KG1 (cell line): Measurements from ENCODE around the gene CHD8.

Experiments used
- DNase-seq: peaks from one replicate; lab custom pipeline; 2025; lab: John Stamatoyannopoulos, UW

Gene CHD8

DNA sequence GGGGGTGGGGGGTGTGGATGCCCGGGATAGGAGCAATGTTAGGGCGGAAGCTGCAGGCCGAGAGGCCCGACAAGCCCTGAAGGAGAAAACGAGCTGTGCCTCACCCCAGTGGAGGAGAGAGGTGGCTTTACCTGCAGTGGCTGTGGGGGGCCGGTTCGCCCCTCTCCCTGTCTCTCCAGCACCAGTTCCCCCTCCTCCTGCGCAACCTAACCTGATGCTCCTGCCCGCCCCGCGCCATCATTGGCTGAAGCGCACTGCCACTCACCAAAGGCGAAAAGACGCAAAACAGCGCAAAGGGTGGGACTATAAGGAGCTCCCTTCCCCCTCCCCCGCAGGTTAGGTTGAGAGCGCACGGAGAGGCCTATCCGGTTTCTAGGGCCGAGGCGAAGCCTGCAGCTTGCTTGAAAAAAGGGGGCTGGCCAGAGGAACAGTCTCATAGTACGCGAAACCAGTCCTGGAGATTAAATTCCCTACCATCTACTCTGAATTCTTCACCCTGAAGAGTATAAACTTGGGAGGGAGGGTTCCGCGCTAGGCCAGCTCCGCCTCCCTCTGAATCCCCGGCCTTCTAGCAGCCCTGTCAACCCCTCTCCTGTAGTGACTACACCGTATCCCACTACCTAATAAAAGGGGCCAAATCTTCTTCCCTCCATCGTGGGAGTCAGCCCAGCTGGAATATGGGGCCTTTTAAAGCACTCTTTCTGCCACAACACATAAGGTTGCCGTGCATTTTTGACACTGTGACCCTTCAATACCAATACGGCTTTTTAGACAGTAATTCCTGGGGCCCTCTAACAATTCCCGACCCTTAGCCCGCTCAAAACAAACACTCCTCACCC lies 18.6 kb downstream of the CHD8 start:
- DNase-seq, result peak; percentile 97

DNA sequence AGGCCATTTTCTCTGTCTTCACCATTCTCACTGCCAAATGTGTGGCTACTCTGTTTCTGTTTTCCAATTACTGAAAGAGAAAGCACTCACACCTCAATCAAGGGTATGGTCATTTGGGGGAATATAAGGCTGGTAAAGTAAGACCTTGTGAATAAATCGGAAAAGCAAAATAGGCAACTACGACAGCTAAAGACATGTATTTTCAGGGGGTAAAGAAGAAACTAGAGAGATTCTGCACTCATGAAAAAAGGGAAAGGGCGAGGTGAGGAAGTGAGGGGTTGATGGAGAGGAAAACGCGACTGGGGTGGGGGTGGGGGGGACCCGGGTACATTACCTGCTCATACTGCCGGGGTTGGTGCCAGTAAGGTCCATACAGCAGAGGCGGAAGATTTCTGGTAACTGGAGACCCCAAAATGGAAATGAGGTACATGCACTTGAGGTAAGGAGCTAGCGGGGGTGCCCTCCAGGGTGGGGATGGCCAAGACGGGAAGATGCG lies 19.3 kb downstream of the CHD8 start:
- no peak for DNase-seq

DNA sequence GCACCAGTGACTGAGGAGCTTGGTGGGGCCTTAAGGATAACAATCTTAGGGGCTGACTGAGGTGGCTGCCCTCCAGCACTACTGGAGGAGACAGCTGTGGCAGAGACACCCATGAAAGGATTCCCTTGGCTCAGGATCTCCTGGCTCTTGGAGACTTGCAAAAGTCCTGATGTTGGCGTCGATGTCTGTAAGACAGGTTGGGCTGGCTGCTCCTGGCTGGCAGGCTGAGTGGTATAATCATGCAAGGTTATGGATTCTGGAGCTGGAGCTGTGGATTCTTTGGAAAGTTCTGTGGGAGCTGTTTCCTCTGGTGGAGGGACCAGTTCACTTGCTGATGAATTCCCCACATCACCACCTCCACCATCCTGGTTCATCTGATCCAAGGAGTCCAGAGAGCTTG lies 24.8 kb downstream of the CHD8 start:
- no peak for DNase-seq

DNA sequence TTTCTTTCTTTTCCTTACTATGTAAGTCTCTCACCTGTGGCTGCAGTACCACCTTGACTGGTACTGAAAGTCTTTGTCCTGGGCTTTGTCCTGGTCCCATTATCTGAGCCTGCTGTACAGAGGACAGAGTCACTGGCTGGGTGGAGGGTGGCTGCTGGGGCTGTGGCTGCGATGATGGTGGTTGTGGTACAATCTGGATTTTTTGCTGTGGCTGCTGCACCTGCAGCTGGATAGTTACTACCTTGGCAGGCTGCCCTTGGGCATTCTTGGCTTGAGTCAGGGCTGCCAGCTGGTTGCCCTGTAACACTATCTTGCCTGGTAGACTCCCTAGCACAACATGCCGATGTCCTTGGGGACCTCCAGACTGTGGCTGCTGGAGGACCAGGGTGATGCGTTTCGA lies 27.0 kb downstream of the CHD8 start:
- DNase-seq, result no peak

DNA sequence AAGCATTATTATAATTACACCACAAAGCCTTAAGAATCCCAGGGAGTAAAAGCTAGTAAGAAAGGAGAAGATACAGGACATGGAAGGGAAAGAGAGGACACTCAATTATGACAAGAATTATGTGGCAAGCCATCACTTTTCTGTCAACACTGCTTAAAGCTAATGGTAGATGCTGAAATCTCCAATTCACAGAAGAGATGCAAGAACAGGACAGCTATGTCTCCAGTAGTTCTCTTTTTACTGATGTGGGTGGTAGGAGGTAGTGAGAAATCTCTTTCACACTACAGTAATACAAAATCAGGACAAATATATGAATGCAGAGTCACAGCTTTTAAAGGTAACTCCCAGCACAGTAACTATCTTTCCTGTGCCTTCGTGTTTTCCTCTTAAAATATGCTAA lies 29.2 kb downstream of the CHD8 start:
- no peak for DNase-seq

DNA sequence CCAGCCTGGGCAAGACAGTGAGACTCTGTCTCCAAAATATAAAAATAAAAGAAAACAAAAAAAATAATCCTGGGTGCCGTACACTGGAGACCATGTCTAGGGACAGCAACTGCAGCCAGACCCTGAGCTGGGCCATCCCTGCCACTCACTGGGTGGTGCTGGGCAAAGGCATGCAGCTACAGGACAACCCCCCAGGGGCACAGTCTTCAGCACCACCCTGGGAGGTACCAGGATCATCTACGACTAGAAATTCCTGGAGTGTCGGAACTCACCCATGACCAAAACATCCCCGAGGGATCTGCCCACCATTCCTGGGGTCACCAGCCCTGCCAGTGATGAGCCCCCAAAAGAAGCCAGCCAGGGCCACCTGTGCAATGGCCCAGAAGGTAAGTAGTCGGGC lies 36.4 kb downstream of the CHD8 start:
- no peak for DNase-seq

DNA sequence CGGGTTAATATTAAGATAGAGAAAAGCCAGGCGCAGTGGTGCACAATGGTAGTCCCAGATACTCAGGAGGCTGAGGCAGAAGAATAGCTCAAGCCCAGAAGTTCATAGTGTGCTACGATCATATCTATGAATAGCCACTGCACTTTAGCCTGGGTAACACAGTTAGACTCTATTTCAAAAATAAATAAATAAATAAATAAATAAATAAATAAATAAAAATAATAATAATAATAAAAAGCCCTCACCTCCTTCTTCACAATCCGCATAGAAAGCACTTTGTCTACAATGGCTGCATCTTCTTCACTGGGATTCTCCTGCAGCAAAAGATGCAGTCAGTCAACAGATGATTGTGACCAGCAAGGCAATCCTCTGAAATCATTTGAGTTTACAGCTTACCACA lies 40.6 kb downstream of the CHD8 start:
- DNase-seq, result no peak

DNA sequence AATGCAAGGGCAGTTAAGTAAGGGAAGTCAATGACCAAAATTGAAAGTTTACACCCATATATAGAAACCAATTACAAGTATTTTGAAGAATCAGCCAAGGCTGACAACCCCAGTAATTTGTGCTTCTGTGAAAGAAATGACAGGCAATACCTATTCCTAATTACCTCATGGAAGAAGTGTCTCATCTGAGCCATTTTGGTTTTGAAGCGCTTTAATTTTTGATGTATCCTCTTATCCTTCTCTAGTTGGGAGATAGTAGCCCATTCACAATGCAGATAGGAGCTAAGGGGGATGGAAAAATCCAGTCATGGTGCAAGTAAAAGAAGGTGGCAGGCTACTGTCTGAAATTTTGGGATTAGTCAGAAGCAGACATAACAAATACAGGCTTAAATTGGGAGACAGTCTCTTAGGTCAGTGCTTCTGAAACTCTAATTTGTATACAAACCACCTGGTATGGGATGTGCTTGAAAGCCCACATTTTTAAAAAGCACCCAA lies 41.7 kb downstream of the CHD8 start:
- DNase-seq, result no peak

DNA sequence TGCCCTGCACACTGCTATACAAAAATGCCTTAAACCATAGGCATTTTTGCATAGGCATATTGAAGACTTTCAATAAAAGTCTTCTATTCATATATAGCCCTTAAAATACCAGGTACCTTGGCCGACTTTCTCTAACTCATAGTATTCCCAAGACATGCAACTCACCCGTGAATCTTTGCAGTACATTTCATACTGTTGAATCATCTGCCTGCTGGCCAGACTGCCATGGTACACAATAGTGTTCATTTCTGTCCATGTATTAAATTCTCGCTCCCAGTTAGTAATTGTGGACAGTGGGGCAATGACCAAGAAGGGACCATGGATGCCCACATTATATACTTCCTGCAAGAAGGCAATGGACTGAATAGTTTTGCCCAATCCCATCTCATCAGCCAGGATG lies 47.8 kb downstream of the CHD8 start:
- DNase-seq, result no peak

DNA sequence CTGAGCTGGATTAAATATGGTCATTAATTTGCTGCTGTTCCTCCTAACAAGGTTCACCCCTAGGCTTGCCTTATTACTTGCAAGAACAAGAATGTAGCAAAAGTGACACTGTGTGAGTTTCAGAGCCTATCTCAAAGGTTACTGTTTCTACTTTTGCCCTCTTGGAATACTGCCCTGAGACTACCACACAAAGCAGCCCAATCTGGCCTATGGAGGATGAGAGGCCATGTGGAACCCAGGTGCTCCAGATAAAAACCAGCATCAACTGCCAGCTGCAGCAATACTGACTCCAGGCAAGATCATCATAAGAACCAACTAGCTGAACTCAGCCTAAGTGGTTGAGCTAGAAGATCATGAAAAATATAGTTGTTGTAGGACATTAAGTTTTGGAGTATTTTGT lies 49.7 kb downstream of the CHD8 start:
- DNase-seq, result no peak

DNA sequence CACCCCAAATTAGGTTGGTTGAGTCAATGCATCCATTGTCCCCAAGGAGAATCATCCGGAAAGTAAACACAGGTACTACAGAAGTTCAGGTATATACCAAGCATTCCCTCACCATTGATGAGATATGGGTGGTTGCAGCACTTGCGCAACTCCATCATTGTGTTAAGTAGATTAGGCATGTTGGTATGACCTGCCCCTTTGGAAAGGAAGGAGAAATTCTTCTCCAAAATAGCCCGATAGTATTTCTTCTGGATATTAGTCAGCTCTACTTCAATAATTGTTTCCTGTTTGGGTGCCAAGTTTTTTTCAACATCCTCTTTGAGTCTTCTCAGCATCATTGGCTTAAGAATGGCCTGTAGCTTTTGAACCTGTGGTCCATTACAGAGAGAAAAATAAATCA lies 50.8 kb downstream of the CHD8 start:
- DNase-seq, result no peak

DNA sequence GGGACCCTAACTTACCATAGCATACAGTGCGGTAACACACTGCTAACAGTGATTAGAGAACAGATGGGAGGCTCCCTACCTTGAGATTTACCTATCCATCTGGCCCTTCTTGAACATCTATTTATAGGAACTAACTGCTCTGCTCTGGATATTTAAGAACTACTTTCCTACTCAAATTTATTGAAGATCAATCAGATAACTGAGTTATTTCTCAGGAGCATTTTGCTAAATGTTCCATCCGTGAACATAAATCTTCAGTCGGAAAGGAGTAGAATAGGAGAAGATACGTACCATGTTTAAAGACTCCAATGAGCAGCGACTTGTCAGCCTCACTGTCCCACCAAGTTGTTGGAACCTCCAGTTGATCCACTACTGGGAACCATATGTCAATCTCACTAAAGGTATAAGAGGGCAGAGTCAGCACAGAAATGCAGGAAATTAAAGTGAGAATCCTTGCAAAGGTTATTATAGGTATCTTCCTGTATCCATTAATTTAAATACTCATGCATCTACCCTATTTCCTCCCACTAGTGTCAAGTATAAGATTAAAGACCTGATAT lies 56.5 kb downstream of the CHD8 start:
- no peak for DNase-seq

DNA sequence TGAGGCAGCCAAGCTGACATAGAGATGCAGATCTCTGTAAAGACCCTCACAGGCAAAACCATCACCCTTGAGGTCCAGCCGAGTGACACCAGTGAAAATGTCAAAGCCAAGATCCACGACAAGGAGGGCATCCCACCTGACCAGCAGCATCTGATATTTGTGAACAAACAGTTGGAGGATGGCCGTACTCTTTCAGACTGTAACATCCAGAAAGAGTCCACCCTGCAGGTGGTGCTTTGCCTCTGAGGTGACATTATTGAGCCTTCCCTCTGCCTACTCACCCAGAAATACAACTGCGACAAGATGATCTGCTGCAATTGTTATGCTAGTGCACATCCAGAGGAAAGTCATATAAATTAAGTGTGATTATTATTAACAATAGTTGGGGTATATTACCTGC lies 57.0 kb downstream of the CHD8 start:
- no peak for DNase-seq

DNA sequence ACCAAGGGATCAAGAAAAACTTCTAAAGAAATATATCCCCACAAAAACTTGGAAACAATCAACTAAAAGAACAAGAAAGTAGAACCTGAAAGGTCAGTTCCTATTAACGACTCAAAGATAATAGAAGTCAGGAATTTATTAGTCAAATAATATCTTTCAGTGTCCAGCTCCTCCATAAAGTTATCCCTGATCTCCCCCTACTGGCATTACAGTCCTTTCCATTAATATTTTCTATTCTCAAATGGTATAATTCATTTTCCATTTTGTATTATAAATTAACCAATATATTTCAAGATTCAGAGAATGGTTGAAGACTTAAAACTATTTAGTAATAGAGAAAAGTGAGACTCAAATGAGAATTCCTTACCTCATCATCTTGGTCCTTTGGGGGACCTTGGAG lies 60.5 kb downstream of the CHD8 start:
- DNase-seq, result no peak

DNA sequence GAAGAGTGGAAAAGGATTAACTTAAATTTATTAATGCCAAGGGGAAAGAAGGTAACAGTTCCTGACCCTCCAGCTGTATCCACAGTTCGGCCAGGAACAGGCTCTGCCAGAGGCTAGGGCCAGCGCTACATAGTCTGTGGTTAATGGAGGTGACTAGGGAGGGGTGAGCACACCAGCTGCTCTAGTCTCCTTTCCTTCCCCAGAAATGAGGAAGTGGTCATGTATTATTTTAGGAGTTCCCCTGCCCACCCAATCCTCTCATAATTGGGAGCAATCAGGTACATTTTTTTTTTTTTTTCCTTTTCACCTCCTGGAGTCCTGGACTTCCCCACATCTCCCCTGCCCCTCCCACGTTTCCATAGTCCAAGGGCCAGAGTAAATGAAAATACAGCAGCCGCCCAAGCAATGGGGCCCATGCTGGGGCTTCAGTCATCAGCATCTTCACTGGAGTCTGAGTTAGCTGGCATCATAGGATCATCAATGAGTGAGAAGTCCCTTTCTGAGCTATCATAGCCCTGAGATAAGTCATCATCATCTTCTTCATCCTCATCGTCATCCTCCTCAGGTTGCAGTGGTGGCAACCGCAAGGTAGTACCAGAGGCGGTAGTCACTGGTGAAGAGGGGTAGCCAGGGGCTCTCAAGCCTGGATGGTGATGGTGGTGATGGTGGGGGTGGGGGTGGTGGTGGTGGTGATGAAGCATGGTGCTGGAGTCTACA lies 70.6 kb downstream of the CHD8 start:
- peak; percentile 34 for DNase-seq

DNA sequence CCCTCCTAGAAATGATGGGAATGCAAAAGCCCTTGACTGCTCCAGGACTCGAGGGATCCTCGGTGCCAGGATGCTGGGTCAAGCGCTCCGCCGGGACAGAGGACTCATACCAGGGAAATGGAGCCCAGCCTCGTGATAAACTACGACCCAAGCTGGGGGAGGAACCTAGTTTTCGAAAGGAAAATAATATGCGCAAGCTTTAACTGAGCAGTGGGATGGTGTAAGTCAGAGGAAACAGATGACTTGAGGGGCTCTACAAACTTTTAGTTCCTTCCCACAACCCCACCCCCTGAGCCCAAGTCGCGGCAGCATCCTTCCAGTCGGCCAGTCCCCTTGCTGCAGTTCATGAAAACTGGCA lies 71.5 kb downstream of the CHD8 start:
- DNase-seq, result peak; percentile 81

DNA sequence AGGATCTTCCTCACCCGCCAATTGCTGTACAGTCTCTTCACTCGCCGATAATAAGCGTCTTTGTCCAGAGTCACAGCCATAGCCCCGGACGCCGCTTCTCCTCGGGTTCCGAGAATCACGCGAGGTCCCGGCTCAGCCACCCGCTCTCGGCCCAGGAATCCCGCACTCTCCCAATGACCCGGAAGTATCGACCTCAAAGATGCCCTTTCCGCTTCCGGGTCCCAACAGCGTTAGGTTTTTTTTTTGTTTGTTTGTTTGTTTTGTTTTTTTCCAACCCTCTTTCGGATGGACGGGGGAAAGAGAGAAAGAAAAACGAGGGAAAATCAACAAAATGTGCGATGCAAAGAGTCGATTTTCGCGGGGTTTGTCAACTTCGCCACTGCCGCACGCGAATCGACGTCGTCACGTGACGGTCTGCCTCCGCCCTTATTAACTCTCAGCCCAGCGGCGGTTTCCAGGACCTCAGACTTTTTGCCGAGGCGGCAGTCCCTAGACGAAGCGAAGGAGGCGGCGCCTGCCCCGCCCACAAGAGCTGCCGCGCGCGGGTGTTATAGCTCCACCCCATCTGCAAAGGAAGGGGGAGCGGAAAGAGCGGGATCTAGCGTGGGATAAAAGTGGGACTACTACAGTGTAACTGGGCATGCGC lies 72.0 kb downstream of the CHD8 start, which contains the start of gene SUPT16H:
SUPT16H (minus strand) TSS at position 172 of the 646 bp plus-strand sequence; CDS start at position 80, 92 bp downstream.
- DNase-seq, result peak; percentile 92

DNA sequence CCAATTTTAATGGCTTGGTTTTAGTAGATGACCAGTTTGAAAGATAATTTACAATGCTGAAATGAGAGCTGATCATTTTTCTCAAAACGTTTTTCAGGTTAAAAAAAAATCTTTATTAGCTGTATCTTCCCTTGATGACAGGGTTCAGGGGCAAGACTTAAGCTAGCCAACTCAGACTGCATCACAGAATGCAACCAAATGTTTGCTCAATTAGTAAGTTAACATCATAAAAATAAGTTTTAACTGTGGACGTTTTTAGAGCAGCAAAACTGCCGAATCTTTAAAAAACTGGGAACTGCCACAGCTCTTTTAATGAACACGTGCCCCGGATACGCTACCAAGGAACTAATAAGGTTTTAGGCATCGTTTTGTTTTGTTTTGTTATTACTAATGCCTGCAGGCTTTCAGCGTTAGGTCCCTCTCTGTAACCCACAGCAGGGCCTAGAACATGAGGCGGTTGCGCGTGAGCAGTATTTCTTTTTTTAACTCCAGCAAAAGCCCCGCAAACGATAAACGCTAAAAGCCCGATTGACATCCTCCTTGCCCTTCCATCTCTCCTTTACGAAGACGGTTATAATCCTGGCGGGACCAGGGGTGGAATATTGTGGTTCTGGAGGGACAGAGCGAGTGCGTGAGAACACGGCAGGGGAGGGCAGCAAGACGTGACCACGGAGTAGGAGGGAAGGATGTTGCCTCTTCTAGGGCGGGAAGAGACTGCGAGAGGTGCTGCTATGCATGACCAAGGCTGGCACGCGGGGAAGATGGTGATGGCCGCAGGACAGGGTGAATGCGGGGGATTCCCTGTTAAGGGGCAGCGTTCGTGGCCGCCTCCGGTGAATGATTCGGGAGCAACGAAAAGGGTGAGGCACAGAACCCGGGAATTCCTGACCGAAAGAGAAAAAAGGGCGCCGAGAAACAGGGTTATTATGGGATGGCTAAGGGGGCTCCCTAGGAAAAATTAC lies 72.8 kb downstream of the CHD8 start:
- DNase-seq, result peak; percentile 47

DNA sequence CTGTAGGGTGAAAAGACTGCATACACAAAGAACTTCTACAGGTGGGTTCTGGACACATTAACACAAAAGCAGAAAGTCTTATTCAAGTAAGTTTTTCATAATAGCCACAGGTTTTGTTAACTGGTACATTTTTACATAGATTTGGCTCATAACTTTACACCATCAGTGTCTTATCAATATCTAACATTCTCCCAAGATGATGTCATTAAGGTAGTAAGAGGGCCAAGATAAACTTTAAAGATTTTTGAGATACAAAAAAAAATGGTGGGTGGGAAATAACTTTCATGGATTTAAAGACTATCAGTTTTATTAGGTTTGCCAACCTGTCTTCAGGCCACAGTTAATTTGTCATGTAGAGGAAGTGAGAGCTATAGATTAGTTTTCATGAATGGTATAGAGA lies 73.8 kb downstream of the CHD8 start:
- no peak for DNase-seq

DNA sequence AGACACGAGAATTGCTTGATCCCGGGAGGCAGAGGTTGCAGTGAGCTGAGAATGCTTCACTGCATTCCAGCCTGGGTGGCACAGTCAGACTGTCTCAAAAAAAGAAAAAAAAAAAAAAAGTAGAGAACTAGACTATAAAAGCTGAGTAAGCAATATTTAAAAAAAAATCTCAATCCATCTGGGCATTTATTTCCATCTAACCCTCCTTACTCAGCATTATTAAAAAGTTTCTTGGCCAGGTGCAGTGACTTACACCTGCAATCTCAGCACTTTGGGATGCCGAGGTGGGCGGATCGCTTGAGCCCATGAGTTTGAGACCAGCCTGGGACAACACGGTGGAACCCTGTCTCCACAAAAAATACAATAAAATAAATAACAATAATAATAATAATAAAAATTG lies 76.6 kb downstream of the CHD8 start:
- no peak for DNase-seq

DNA sequence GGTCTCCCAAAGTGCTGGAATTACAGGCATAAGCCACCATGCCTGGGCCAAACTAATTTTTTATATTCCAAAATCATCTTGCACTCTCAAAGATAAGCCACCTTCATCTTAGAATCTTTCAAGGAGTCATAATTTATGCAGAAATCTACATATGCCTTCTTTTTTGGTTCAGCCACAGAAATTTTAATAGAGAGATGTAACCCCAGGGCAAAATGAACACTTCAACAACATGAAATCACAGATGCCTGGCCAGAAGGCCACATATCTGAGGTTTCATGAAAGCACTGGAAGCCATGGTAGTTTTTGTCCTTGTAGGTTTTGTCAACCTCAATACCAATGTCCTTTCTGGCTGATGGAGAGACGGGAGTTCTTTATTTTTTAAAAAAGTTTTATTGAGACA lies 81.9 kb downstream of the CHD8 start:
- DNase-seq, result no peak
